SK-N-SH treated with all-trans-retinoic acid at 6 μM for 48 hours (cell line): Measurements from ENCODE around the gene COX7A1.

Experiments
- ATAC-seq: fragments of 200-7000 bp; cut with Tn5 transposase; 3 replicates; pipeline ENCODE4 v1.9.1; 2020; ENCODE audit warnings: mild to moderate bottlenecking, moderate library complexity
- CSDC2 ChIP-seq: fragments of 250-450 bp; sonication (Bioruptor Pico); IDR thresholded peaks from 2 replicates; pipeline ENCODE4 v1.5.0; 2020; ENCODE audit warnings: mild to moderate bottlenecking, moderate library complexity
- CSRNP3 ChIP-seq: fragments of 250-450 bp; sonication (Bioruptor Pico); IDR thresholded peaks from 2 replicates; pipeline ENCODE4 v1.5.1; 2021; ENCODE audit warnings: mild to moderate bottlenecking, moderate library complexity
- ESRRG ChIP-seq: fragments of 250-450 bp; sonication (Bioruptor Pico); IDR thresholded peaks from 2 replicates; pipeline ENCODE4 v1.6.1; 2021; ENCODE audit warnings: mild to moderate bottlenecking
- GLIS3 ChIP-seq: fragments of 250-450 bp; sonication (Bioruptor Pico); IDR thresholded peaks from 2 replicates; pipeline ENCODE4 v1.5.0; 2020; ENCODE audit warnings: mild to moderate bottlenecking, moderate library complexity
- ISL1 ChIP-seq: fragments of 250-450 bp; sonication (Bioruptor Pico); IDR thresholded peaks from 2 replicates; pipeline ENCODE4 v2.1.2; 2022; ENCODE audit warnings: mild to moderate bottlenecking, moderate library complexity
- PATZ1 ChIP-seq: fragments of 250-450 bp; sonication (Bioruptor Pico); IDR thresholded peaks from 2 replicates; pipeline ENCODE4 v1.8.0; 2020; ENCODE audit warnings: mild to moderate bottlenecking, moderate library complexity, borderline replicate concordance
- POU6F1 ChIP-seq: fragments of 250-450 bp; sonication (Bioruptor Pico); IDR thresholded peaks from 2 replicates; pipeline ENCODE4 v1.8.0; 2021; ENCODE audit warnings: low read depth, mild to moderate bottlenecking, moderate library complexity, borderline replicate concordance
- PPARA ChIP-seq: fragments of 250-450 bp; sonication (Bioruptor Pico); IDR thresholded peaks from 2 replicates; pipeline ENCODE4 v1.5.0; 2020; ENCODE audit warnings: mild to moderate bottlenecking, borderline replicate concordance
- TCF4 ChIP-seq: fragments of 250-450 bp; sonication (Bioruptor Pico); IDR thresholded peaks from 2 replicates; pipeline ENCODE4 v1.8.0; 2021; ENCODE audit warnings: mild to moderate bottlenecking, moderate library complexity, borderline replicate concordance
- TOX ChIP-seq: fragments of 250-450 bp; sonication (Bioruptor Pico); IDR thresholded peaks from 2 replicates; pipeline ENCODE4 v1.8.0; 2021; ENCODE audit warnings: mild to moderate bottlenecking, moderate library complexity, borderline replicate concordance
- TSHZ2 ChIP-seq: fragments of 250-450 bp; sonication (Bioruptor Pico); IDR thresholded peaks from 2 replicates; pipeline ENCODE4 v1.5.0; 2020; ENCODE audit warnings: mild to moderate bottlenecking, moderate library complexity
- ZC3H10 ChIP-seq: fragments of 250-450 bp; sonication (Bioruptor Pico); IDR thresholded peaks from 2 replicates; pipeline ENCODE4 v1.5.1; 2021; ENCODE audit warnings: mild to moderate bottlenecking, moderate library complexity
- ZFP3 ChIP-seq: fragments of 250-450 bp; sonication (Bioruptor Pico); IDR thresholded peaks from 2 replicates; pipeline ENCODE4 v1.5.0; 2020; ENCODE audit warnings: mild to moderate bottlenecking, moderate library complexity
- ZFP30 ChIP-seq: fragments of 450-650 bp; formaldehyde crosslinking; IDR thresholded peaks from 2 replicates; pipeline ENCODE4 v1.5.0; 2022; ENCODE audit warnings: mild to moderate bottlenecking, moderate library complexity
- ZNF70 ChIP-seq: fragments of 450-650 bp; formaldehyde crosslinking; IDR thresholded peaks from 2 replicates; pipeline ENCODE4 v1.5.0; 2020; ENCODE audit warnings: mild to moderate bottlenecking, moderate library complexity

COX7A1 gene

GRCh38 chr19:36111200-36111539 lies 41.1 kb downstream of the COX7A1 start:
- no peak for TF ChIP-seq ZC3H10 (CRISPR knock-in tag)
- no peak for TF ChIP-seq ZFP30 (CRISPR knock-in tag)
- TF ChIP-seq ZNF70: no peak
- no peak for ATAC-seq

GRCh38 chr19:36110487-36111199 lies 41.6 kb downstream of the COX7A1 start, which contains the start of gene OVOL3:
Gene OVOL3, plus strand, starts transcription at chr19:36111143. Its CDS starts 60 bp downstream, at chr19:36111203.
- ATAC-seq: no peak
- TF ChIP-seq GLIS3 (CRISPR knock-in tag) (no peak), PATZ1 (CRISPR knock-in tag) (no peak), ZFP3 (CRISPR knock-in tag) (no peak), TOX (no peak)

- ATAC-seq: no peak
- no peak for TF ChIP-seq TSHZ2 (CRISPR knock-in tag)
- TF ChIP-seq PATZ1 (CRISPR knock-in tag): no peak
- TF ChIP-seq ZFP3 (CRISPR knock-in tag): no peak
- no peak for TF ChIP-seq CSDC2 (CRISPR knock-in tag)
- TF ChIP-seq GLIS3 (CRISPR knock-in tag): no peak
- no peak for TF ChIP-seq ESRRG (CRISPR knock-in tag)
- no peak for TF ChIP-seq CSRNP3 (CRISPR knock-in tag)
- TF ChIP-seq ISL1: no peak
- no peak for TF ChIP-seq PPARA
- TF ChIP-seq ZNF70: no peak
- TF ChIP-seq POU6F1: no peak
- TF ChIP-seq ZFP30 (CRISPR knock-in tag): no peak
- TF ChIP-seq TCF4 (CRISPR knock-in tag): no peak
Observed at GRCh38 chr19:36108684-36109083, 43.6 kb downstream of the COX7A1 start.

GRCh38 chr19:36106991-36107390 lies 45.3 kb downstream of the COX7A1 start:
- TF ChIP-seq POU6F1: no peak
- ATAC-seq: no peak
